HL-60 (cell line): ENCODE results near the gene PITPNC1.

ENCODE experiments used
- REST ChIP-seq: IDR thresholded peaks from 2 replicates; pipeline ENCODE4 v1.6.1; 2012; ENCODE audit warnings: low read depth; ENCODE audit not compliant: insufficient replicate concordance
- TF ChIP-seq, protein P1 (sequence below): IDR thresholded peaks from one replicate; pipeline ENCODE4 v1.5.1; 2011; ENCODE audit warnings: low read length, control low read depth, inconsistent platforms; ENCODE audit not compliant: insufficient read depth

- TF ChIP-seq, protein P1, sequence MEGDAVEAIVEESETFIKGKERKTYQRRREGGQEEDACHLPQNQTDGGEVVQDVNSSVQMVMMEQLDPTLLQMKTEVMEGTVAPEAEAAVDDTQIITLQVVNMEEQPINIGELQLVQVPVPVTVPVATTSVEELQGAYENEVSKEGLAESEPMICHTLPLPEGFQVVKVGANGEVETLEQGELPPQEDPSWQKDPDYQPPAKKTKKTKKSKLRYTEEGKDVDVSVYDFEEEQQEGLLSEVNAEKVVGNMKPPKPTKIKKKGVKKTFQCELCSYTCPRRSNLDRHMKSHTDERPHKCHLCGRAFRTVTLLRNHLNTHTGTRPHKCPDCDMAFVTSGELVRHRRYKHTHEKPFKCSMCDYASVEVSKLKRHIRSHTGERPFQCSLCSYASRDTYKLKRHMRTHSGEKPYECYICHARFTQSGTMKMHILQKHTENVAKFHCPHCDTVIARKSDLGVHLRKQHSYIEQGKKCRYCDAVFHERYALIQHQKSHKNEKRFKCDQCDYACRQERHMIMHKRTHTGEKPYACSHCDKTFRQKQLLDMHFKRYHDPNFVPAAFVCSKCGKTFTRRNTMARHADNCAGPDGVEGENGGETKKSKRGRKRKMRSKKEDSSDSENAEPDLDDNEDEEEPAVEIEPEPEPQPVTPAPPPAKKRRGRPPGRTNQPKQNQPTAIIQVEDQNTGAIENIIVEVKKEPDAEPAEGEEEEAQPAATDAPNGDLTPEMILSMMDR = peak; percentile 91
- peak; percentile 29 for TF ChIP-seq REST
Measured at GRCh38 chr17:67717624-67718324, 340.7 kb downstream of the PITPNC1 start, which contains the start of gene NOL11.
